ENCODE data around the gene TACC3.

TACC3 gene

GRCh38 chr4:1721003-1721665 is at the start of gene TACC3, which contains the start of gene TMEM129:
TACC3 (plus strand) TSS chr4:1721521; CDS start chr4:1723422, 1,901 bp downstream.
TMEM129 (minus strand) TSS chr4:1721323; CDS start chr4:1720837, 486 bp downstream.
- in situ Hi-C loops (cut with MboI; ENCODE audit: low pct_unique_long_range_greater_than_20kb, low sequenced_read_pairs) = no loop called here
- peak; percentile 89 for DNase-seq

- in situ Hi-C loops (cut with MboI; ENCODE audit: low pct_unique_long_range_greater_than_20kb, low sequenced_read_pairs) = no loop called here
- DNase-seq = no peak
Observed at GRCh38 chr4:1673671-1674070, 47.6 kb upstream of the TACC3 start.

- in situ Hi-C loops (cut with MboI; ENCODE audit: low pct_unique_long_range_greater_than_20kb, low sequenced_read_pairs) = no loop called here
- no peak for DNase-seq
Observed at GRCh38 chr4:1674682-1675081, 46.6 kb upstream of the TACC3 start.

GRCh38 chr4:1675136-1675801 is 46.1 kb upstream of the TACC3 start:
- in situ Hi-C loops (cut with MboI; ENCODE audit: low pct_unique_long_range_greater_than_20kb, low sequenced_read_pairs) = no loop called here

GRCh38 chr4:1675802-1676137 is 45.6 kb upstream of the TACC3 start:
- in situ Hi-C loops (cut with MboI; ENCODE audit: low pct_unique_long_range_greater_than_20kb, low sequenced_read_pairs) = no loop called here
- no peak for DNase-seq

More at GRCh38 chr4:1675136-1675801, 46.1 kb upstream of the TACC3 start:
- DNase-seq = no peak

GRCh38 chr4:1676605-1677525 is 44.5 kb upstream of the TACC3 start:
- in situ Hi-C loops (cut with MboI; ENCODE audit: low pct_unique_long_range_greater_than_20kb, low sequenced_read_pairs) = no loop called here
- DNase-seq = no peak

- in situ Hi-C loops (cut with MboI; ENCODE audit: low pct_unique_long_range_greater_than_20kb, low sequenced_read_pairs) = no loop called here
- no peak for DNase-seq
Observed at GRCh38 chr4:1678244-1678643, 43.1 kb upstream of the TACC3 start.

GRCh38 chr4:1682860-1683259 is 38.5 kb upstream of the TACC3 start:
- no peak for DNase-seq
- in situ Hi-C loops (cut with MboI; ENCODE audit: low pct_unique_long_range_greater_than_20kb, low sequenced_read_pairs) = no loop called here

- DNase-seq = no peak
- in situ Hi-C loops (cut with MboI; ENCODE audit: low pct_unique_long_range_greater_than_20kb, low sequenced_read_pairs) = no loop called here
Observed at GRCh38 chr4:1683261-1683735, 38.0 kb upstream of the TACC3 start.

GRCh38 chr4:1683736-1684505 is 37.4 kb upstream of the TACC3 start, which contains the start of gene FAM53A:
FAM53A (minus strand) TSS chr4:1684313; CDS start chr4:1668741, 15,572 bp downstream.
- in situ Hi-C loops (cut with MboI; ENCODE audit: low pct_unique_long_range_greater_than_20kb, low sequenced_read_pairs) = no loop called here
- peak; percentile 57 for DNase-seq

- no peak for DNase-seq
- in situ Hi-C loops (cut with MboI; ENCODE audit: low pct_unique_long_range_greater_than_20kb, low sequenced_read_pairs) = no loop called here
Observed at GRCh38 chr4:1684506-1685234, 36.7 kb upstream of the TACC3 start.

- in situ Hi-C loops (cut with MboI; ENCODE audit: low pct_unique_long_range_greater_than_20kb, low sequenced_read_pairs) = no loop called here
- DNase-seq = no peak
Observed at GRCh38 chr4:1685235-1686150, 35.8 kb upstream of the TACC3 start.

GRCh38 chr4:1686440-1687036 is 34.8 kb upstream of the TACC3 start:
- in situ Hi-C loops (cut with MboI; ENCODE audit: low pct_unique_long_range_greater_than_20kb, low sequenced_read_pairs) = no loop called here
- DNase-seq = no peak

- DNase-seq = no peak
- in situ Hi-C loops (cut with MboI; ENCODE audit: low pct_unique_long_range_greater_than_20kb, low sequenced_read_pairs) = no loop called here
Observed at GRCh38 chr4:1690698-1691097, 30.6 kb upstream of the TACC3 start.

- in situ Hi-C loops (cut with MboI; ENCODE audit: low pct_unique_long_range_greater_than_20kb, low sequenced_read_pairs) = no loop called here
- DNase-seq = no peak
Observed at GRCh38 chr4:1691737-1692373, 29.5 kb upstream of the TACC3 start.

GRCh38 chr4:1693131-1693896 is 28.0 kb upstream of the TACC3 start:
- peak; percentile 84 for DNase-seq
- in situ Hi-C loops (cut with MboI; ENCODE audit: low pct_unique_long_range_greater_than_20kb, low sequenced_read_pairs) = no loop called here
